ENCODE data around the gene SCUBE3. TPM values are rescaled to one million over a fixed set of nuclear protein-coding genes. Genes with fewer than 3 reads are reported as not detected.

Gene SCUBE3
- total RNA-seq, 1 donor from 2014 or later: 16.3 TPM

GRCh38 chr6:35262596-35262995, 48.8 kb downstream of the SCUBE3 start:
- no peak for DNase-seq (ENCODE audit: extremely low spot score, unreplicated experiment)
- no peaks in the 10 kb centered on the region for H3K9me3 Mint-ChIP-seq (ENCODE audit: unreplicated experiment)
- peaks cover 2% of the 10 kb centered on the region for H3K36me3 Mint-ChIP-seq (ENCODE audit: unreplicated experiment)
- H3K27ac Mint-ChIP-seq (ENCODE audit: unreplicated experiment): peak overlapping the region; percentile 4
- peaks cover 24% of the 10 kb centered on the region for H3K4me1 Mint-ChIP-seq (ENCODE audit: unreplicated experiment)
- no peak for TF ChIP-seq CTCF (IDR thresholded peaks at IDR 0.05)
- H3K27me3 Mint-ChIP-seq (ENCODE audit: unreplicated experiment): no peaks in the 10 kb centered on the region
- no peak overlapping the region for H3K4me3 Mint-ChIP-seq (ENCODE audit: unreplicated experiment)

GRCh38 chr6:35264550-35265274, 51.0 kb downstream of the SCUBE3 start:
- no peaks in the 10 kb centered on the region for H3K9me3 Mint-ChIP-seq (ENCODE audit: unreplicated experiment)
- H3K4me1 Mint-ChIP-seq (ENCODE audit: unreplicated experiment): peaks cover 16% of the 10 kb centered on the region
- peaks cover 5% of the 10 kb centered on the region for H3K36me3 Mint-ChIP-seq (ENCODE audit: unreplicated experiment)
- no peak for DNase-seq (ENCODE audit: extremely low spot score, unreplicated experiment)
- no peaks in the 10 kb centered on the region for H3K27me3 Mint-ChIP-seq (ENCODE audit: unreplicated experiment)
- no peak overlapping the region for H3K4me3 Mint-ChIP-seq (ENCODE audit: unreplicated experiment)
- no peak for TF ChIP-seq CTCF (IDR thresholded peaks at IDR 0.05)
- H3K27ac Mint-ChIP-seq (ENCODE audit: unreplicated experiment): no peak overlapping the region

GRCh38 chr6:35265523-35265922, 51.8 kb downstream of the SCUBE3 start:
- no peak for DNase-seq (ENCODE audit: extremely low spot score, unreplicated experiment)
- no peak overlapping the region for H3K27ac Mint-ChIP-seq (ENCODE audit: unreplicated experiment)
- peaks cover 11% of the 10 kb centered on the region for H3K4me1 Mint-ChIP-seq (ENCODE audit: unreplicated experiment)
- TF ChIP-seq CTCF (IDR thresholded peaks at IDR 0.05): no peak
- H3K36me3 Mint-ChIP-seq (ENCODE audit: unreplicated experiment): peaks cover 5% of the 10 kb centered on the region
- no peaks in the 10 kb centered on the region for H3K27me3 Mint-ChIP-seq (ENCODE audit: unreplicated experiment)
- no peaks in the 10 kb centered on the region for H3K9me3 Mint-ChIP-seq (ENCODE audit: unreplicated experiment)
- no peak overlapping the region for H3K4me3 Mint-ChIP-seq (ENCODE audit: unreplicated experiment)

- peaks cover 5% of the 10 kb centered on the region for H3K36me3 Mint-ChIP-seq (ENCODE audit: unreplicated experiment)
- H3K9me3 Mint-ChIP-seq (ENCODE audit: unreplicated experiment): no peaks in the 10 kb centered on the region
- H3K4me1 Mint-ChIP-seq (ENCODE audit: unreplicated experiment): peaks cover 6% of the 10 kb centered on the region
- H3K4me3 Mint-ChIP-seq (ENCODE audit: unreplicated experiment): no peak overlapping the region
- no peak overlapping the region for H3K27ac Mint-ChIP-seq (ENCODE audit: unreplicated experiment)
- no peaks in the 10 kb centered on the region for H3K27me3 Mint-ChIP-seq (ENCODE audit: unreplicated experiment)
- no peak for TF ChIP-seq CTCF (IDR thresholded peaks at IDR 0.05)
- no peak for DNase-seq (ENCODE audit: extremely low spot score, unreplicated experiment)
Observed at GRCh38 chr6:35267446-35267845, 53.7 kb downstream of the SCUBE3 start.

- Mint-ChIP-seq H3K4me3 (ENCODE audit: unreplicated experiment) (no peak overlapping the region), H3K4me1 (ENCODE audit: unreplicated experiment) (peaks cover 5% of the 10 kb centered on the region), H3K27me3 (ENCODE audit: unreplicated experiment) (no peaks in the 10 kb centered on the region), H3K27ac (ENCODE audit: unreplicated experiment) (no peak overlapping the region), H3K36me3 (ENCODE audit: unreplicated experiment) (peaks cover 5% of the 10 kb centered on the region), H3K9me3 (ENCODE audit: unreplicated experiment) (no peaks in the 10 kb centered on the region)
- no peak for DNase-seq (ENCODE audit: extremely low spot score, unreplicated experiment)
- TF ChIP-seq CTCF (IDR thresholded peaks at IDR 0.05): no peak
Observed at GRCh38 chr6:35267897-35268296, 54.1 kb downstream of the SCUBE3 start.
